Neural crest cell (in vitro differentiated cells): ENCODE results near the gene SUGCT. TPM values are rescaled to one million over a fixed set of nuclear protein-coding genes. Genes with fewer than 3 reads are reported as not detected.
"Not testable (repeated sequence)": the region's sequence is repeated elsewhere in the genome, so short reads cannot be mapped to it uniquely, and the experiment has no call there.

Source experiments
- DNase-seq: peaks from one replicate; pipeline ENCODE4 v3.0.0; 2021; ENCODE audit warnings: low read depth, mixed read lengths, low spot score
- H3K27ac Mint-ChIP-seq: one replicate; pipeline ENCODE4 v1.8.0; 2021; ENCODE audit warnings: mild to moderate bottlenecking, mixed read lengths; ENCODE audit not compliant: unreplicated experiment
- H3K27me3 Mint-ChIP-seq: 2 replicates; pipeline ENCODE4 v1.8.0; 2021; ENCODE audit warnings: low read depth, mild to moderate bottlenecking, mixed read lengths
- H3K36me3 Mint-ChIP-seq: 2 replicates; pipeline ENCODE4 v1.8.0; 2021; ENCODE audit warnings: low read depth, mild to moderate bottlenecking, mixed read lengths
- H3K4me1 Mint-ChIP-seq: 2 replicates; pipeline ENCODE4 v1.8.0; 2021; ENCODE audit warnings: mixed read lengths
- H3K4me3 Mint-ChIP-seq: one replicate; pipeline ENCODE4 v1.8.0; 2021; ENCODE audit warnings: mild to moderate bottlenecking, mixed read lengths
- H3K9me3 Mint-ChIP-seq: 2 replicates; pipeline ENCODE4 v1.8.0; 2021; ENCODE audit warnings: mixed read lengths
- total RNA-seq: library from RNA; stranded (reverse); gene quantifications from 2 replicates; pipeline ENCODE4 v1.2.1, GENCODE V29; 2021
- TF ChIP-seq, protein P1 (sequence below): fragments of 200-600 bp; sonication (generic); conservative IDR thresholded peaks from 2 replicates; pipeline ENCODE4 v1.5.0; 2021; ENCODE audit warnings: antibody characterized with exemption, mild to moderate bottlenecking

Gene SUGCT
- total RNA-seq, 1 donor from 2014 or later: 5.9 TPM

- not testable (repeated sequence) for H3K9me3 Mint-ChIP-seq, H3K36me3 Mint-ChIP-seq, H3K4me3 Mint-ChIP-seq, H3K27me3 Mint-ChIP-seq, H3K27ac Mint-ChIP-seq, DNase-seq, H3K4me1 Mint-ChIP-seq
Observed at GRCh38 chr7:40175256-40175655, 40.5 kb downstream of the SUGCT start.

DNA sequence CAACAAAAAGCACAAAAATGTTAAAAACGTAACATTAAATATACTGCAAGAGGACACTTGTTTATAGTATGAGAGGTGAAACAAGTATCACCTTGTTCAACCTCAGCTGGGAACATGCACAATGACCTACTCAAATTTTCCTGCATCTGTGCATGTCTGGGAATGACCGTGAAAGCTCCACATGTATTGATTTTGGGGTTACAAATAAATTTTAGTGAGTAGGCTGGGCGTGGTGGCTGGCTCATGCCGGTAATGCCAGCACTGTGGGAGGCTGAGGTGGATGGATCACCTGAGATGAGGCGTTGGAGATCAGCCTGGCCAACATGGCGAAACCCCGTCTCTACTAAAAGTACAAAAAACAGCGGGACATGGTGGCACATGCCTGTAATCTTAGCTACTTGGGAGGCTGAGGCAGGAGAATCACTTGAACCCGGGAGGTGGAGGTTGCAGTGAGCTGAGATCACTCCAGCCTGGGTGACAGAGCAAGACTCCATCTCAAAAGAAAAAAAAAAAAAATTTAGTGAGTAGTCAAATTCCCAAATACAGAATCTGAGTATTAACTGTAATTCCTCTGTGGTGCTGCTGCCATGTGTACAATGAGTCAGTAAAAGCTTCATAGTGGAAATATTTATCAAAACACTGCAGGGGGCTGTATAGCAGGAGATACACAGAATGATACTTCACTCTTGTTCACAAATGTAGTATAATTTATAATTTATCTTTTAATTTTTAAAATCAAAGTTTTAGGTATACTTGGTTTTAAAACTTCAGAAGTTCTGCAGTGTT lies 41.1 kb downstream of the SUGCT start:
- no peak for DNase-seq
- TF ChIP-seq, protein P1, sequence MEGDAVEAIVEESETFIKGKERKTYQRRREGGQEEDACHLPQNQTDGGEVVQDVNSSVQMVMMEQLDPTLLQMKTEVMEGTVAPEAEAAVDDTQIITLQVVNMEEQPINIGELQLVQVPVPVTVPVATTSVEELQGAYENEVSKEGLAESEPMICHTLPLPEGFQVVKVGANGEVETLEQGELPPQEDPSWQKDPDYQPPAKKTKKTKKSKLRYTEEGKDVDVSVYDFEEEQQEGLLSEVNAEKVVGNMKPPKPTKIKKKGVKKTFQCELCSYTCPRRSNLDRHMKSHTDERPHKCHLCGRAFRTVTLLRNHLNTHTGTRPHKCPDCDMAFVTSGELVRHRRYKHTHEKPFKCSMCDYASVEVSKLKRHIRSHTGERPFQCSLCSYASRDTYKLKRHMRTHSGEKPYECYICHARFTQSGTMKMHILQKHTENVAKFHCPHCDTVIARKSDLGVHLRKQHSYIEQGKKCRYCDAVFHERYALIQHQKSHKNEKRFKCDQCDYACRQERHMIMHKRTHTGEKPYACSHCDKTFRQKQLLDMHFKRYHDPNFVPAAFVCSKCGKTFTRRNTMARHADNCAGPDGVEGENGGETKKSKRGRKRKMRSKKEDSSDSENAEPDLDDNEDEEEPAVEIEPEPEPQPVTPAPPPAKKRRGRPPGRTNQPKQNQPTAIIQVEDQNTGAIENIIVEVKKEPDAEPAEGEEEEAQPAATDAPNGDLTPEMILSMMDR: no peak
- H3K4me1 Mint-ChIP-seq: no peaks in the 10 kb centered on the region
- H3K4me3 Mint-ChIP-seq: no peak overlapping the region
- no peak overlapping the region for H3K27ac Mint-ChIP-seq
- no peaks in the 10 kb centered on the region for H3K36me3 Mint-ChIP-seq
- H3K27me3 Mint-ChIP-seq: no peaks in the 10 kb centered on the region
- H3K9me3 Mint-ChIP-seq: no peaks in the 10 kb centered on the region

DNA sequence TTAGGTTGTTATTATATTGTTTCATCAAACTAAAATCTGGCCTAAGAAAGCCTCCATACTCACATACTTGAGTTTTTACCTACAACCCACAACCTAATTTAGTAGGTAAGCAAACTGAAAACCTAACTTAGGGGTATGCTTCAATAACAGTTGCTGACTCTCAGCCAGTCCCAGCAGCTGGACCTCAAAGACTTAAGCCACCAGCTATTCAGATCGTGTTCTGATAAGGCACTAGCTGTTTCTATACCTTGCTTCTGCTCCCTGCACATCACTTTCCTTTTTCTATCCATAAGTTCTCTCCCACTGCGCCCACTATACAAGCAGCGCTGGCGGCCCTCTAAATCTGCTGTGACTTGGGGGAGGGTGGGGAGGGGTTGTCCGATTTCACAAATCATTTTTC lies 42.3 kb downstream of the SUGCT start:
- no peaks in the 10 kb centered on the region for H3K27me3 Mint-ChIP-seq

DNA sequence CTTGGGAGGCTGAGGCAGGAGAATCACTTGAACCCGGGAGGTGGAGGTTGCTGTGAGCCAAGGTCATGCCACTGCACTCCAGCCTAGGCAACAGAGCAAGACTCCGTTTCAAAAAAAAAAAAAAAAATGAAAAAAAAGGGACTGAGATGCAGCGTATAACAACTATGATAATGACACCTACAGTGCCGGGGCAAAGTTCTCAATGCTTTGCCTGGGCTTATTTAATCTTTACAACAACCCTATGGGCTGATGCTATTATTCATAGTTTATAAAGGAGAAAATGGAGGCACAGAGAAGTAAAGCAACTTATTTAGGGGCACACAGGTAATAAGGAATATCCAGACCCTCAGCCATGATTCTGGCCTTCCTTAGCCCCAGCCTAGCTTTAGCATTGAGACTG lies 47.6 kb downstream of the SUGCT start:
- no peaks in the 10 kb centered on the region for H3K4me1 Mint-ChIP-seq
- H3K36me3 Mint-ChIP-seq: peaks cover 2% of the 10 kb centered on the region
- TF ChIP-seq, protein P1: no peak
- H3K27me3 Mint-ChIP-seq: no peaks in the 10 kb centered on the region
- no peak for DNase-seq
- no peaks in the 10 kb centered on the region for H3K9me3 Mint-ChIP-seq
- no peak overlapping the region for H3K4me3 Mint-ChIP-seq
- H3K27ac Mint-ChIP-seq: no peak overlapping the region

More for the DNA sequence above, 42.3 kb downstream of the SUGCT start:
- Mint-ChIP-seq H3K4me3 (no peak overlapping the region), H3K27ac (no peak overlapping the region), H3K9me3 (no peaks in the 10 kb centered on the region), H3K4me1 (no peaks in the 10 kb centered on the region), H3K36me3 (no peaks in the 10 kb centered on the region)
- DNase-seq: no peak
- TF ChIP-seq, protein P1: no peak

DNA sequence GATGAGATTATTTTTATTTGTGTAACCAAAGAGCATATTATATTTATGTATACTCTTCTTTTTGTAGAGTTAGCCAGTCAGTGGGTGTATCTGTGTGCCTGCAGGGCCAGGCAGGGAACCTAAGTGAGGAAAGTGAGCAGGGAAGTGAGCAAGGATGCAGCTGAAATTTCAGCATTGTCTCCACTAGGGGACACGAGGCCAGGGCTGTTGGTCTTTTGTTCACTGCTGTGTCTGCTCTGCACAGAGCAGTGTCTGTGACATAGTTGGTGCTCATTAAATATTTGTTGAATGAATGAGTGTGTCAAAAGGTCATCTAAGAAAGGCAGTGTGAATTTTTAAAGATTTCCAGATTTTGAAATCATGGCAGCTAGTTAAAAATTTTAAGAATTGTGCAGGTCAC lies 51.8 kb downstream of the SUGCT start:
- no peak overlapping the region for H3K27ac Mint-ChIP-seq
- DNase-seq: no peak
- no peak overlapping the region for H3K4me3 Mint-ChIP-seq
- TF ChIP-seq, protein P1: no peak
- peaks cover 2% of the 10 kb centered on the region for H3K36me3 Mint-ChIP-seq
- no peaks in the 10 kb centered on the region for H3K4me1 Mint-ChIP-seq
- H3K27me3 Mint-ChIP-seq: no peaks in the 10 kb centered on the region
- H3K9me3 Mint-ChIP-seq: no peaks in the 10 kb centered on the region

GRCh38 chr7:40192036-40192435 lies 57.2 kb downstream of the SUGCT start:
- Mint-ChIP-seq H3K27ac (no peak overlapping the region), H3K27me3 (no peaks in the 10 kb centered on the region), H3K4me1 (no peaks in the 10 kb centered on the region), H3K9me3 (no peaks in the 10 kb centered on the region), H3K4me3 (no peak overlapping the region), H3K36me3 (no peaks in the 10 kb centered on the region)
- no peak for DNase-seq
- TF ChIP-seq, protein P1: no peak
